A204.1 (cell line): Measurements from ENCODE around the gene SUN1.

Experiments
- FAIRE-seq: peaks from 2 replicates; lab custom pipeline; 2012; peaks lifted over from hg19 to GRCh38; lab: Jason Lieb, UNC

The SUN1 gene

GRCh38 chr7:892648-893593, 60.6 kb downstream of the SUN1 start:
- FAIRE-seq: no peak

GRCh38 chr7:893686-894085, 61.4 kb downstream of the SUN1 start:
- FAIRE-seq: no peak

GRCh38 chr7:894164-894867, 62.0 kb downstream of the SUN1 start:
- FAIRE-seq: no peak

GRCh38 chr7:894927-895450, 62.7 kb downstream of the SUN1 start:
- no peak for FAIRE-seq

- FAIRE-seq: no peak
Observed at GRCh38 chr7:895451-896052, 63.3 kb downstream of the SUN1 start.

GRCh38 chr7:896346-897075, 64.2 kb downstream of the SUN1 start:
- FAIRE-seq: no peak

GRCh38 chr7:897086-897485, 64.8 kb downstream of the SUN1 start:
- no peak for FAIRE-seq

GRCh38 chr7:897771-898376, 65.6 kb downstream of the SUN1 start:
- no peak for FAIRE-seq

GRCh38 chr7:898460-898854, 66.2 kb downstream of the SUN1 start:
- no peak for FAIRE-seq

GRCh38 chr7:898855-899681, 66.8 kb downstream of the SUN1 start:
- FAIRE-seq: no peak

- no peak for FAIRE-seq
Observed at GRCh38 chr7:899806-900205, 67.5 kb downstream of the SUN1 start.

- no peak for FAIRE-seq
Observed at GRCh38 chr7:900331-901040, 68.2 kb downstream of the SUN1 start.

- FAIRE-seq: no peak
Observed at GRCh38 chr7:901041-901387, 68.7 kb downstream of the SUN1 start.

- no peak for FAIRE-seq
Observed at GRCh38 chr7:901388-902154, 69.3 kb downstream of the SUN1 start.

- no peak for FAIRE-seq
Observed at GRCh38 chr7:902996-903395, 70.7 kb downstream of the SUN1 start.

GRCh38 chr7:903921-904755, 71.9 kb downstream of the SUN1 start:
- FAIRE-seq: no peak

GRCh38 chr7:904847-905246, 72.6 kb downstream of the SUN1 start:
- no peak for FAIRE-seq

- FAIRE-seq: no peak
Observed at GRCh38 chr7:906776-907157, 74.5 kb downstream of the SUN1 start.
